ENCODE data around the gene CTRB2.

Gene CTRB2

DNA sequence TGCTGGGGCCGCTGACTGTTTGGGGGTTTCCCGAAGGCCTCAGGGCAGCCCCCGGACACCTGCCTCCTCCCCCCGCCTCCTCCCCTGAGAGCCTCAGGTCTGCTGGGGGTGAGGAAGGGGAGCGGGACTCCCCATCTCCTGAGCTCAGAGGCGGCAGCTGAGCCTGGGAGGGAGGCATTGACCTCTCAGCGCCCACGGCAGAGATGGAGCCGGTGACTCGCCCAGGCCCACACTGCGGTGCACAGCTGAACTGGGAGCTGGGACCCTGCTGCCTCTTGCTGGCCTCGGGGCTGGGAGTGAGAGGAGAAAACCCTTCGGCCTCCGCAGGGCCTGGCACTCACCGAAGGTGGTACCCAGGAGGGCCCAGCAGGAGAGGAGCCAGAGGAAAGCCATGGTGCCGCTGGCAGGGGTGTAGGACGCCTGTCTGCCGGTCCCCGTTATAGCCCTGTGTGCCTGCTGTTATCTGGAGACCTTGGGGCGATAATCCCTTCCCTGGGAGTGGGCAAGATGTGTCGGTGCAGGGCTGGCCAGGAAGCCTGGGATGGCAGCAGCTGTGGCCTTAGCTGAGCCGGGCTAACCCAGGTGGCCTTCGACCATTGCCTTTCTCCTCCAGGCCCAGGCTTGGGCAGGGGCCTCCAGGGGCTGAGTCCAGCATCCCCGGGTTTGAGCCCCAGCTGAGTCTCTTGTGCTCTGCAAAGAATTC lies at the start of gene CTRB2:
CTRB2 (minus strand) TSS at position 413 of the 703 bp plus-strand sequence; CDS start at position 393, 20 bp downstream.
- no peak for DNase-seq (ENCODE audit: low read depth)

DNA sequence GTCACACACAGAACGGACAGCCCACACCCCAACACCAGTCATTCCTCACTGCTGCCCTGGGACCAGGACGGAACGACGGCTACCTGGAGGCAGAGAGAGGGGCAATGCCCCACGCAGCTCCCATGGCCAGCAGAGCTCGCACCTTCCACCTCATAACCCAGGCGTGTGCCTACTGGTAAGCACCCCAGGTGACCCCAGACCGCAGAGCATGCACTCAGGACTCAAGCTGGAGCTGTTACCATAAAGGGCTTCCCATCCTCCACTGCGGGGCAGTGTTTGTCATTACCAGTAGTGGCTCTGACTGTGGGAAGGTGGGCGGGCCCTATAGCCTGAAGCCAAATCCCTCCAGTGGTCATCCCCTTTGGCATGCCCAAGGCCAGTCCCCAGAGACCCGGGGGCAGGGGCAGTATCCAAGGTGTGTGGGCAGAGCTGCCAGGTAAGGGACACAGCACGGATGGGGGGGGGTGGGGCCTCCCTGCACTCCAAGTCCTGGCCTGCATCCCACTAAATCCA lies 49.2 kb upstream of the CTRB2 start:
- no peak for DNase-seq (ENCODE audit: low read depth)

DNA sequence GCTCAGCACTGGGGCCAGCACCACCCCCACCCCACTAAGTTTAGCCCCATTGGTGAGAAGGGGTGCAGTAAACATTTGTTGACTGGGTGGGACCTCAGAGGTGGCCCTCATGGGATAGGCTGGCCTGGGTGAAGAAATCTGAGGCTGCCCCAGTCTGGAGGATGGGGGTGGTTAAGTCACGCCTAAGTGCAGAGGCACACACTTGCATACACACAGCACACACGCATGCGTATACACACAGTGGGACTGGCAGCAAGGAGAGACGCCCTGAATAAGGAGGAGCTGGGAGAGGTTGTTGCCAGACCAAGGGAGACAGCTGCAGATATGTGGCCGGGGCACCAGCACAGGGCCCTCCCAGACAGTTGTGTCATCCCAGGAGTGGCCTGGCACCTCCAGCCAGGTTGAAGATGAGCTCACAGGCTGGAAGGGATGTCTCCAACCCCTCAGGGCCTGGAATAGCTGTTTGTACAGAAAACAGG lies 47.4 kb upstream of the CTRB2 start:
- no peak for DNase-seq (ENCODE audit: low read depth)

DNA sequence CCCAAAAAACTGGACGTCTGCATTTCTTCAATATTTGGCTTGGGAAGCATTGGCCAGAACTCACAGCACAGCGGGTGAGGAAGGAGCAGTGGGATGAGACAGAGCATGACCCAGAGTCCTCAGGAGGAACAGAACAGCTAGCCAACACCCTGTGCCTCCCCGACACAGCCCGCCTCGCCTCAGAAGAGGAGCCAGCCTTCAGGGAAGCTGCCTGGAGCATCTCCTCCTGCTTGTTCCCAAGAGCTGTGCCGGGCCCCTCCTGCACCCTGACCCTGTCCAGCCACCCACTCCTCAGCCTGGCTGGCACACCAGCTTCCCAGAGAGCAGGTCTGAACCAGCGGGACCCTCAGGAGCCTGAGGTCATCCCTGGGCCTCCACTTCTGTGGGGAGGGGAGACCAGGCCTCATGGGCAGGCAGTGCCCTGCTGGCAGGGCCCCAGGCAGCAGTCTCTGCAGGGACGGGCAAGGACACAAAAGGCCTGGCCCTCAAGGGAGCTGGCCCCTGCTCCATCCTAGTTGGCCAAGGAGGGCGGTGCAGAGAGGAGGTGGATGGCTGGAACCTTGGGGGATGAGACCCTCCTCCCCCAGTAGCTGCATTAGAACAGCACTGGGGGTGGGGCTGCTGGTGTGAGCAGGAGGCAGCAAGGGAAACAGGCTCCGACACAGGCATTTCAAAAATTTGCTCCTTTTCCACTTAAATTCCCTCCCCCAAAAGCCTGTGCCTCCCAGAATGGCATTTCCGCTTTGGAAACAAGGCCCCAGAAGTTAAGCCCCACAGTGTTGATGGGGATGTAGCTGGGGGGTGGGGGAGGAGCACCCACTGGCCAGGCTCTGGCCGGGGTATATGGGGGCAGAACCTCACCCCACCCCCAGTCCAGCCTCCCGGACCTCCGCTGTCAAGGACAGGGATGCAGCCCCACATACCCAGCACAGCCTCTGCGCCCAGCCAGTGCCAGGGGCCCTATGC lies 46.3 kb upstream of the CTRB2 start:
- DNase-seq (ENCODE audit: low read depth), result no peak

DNA sequence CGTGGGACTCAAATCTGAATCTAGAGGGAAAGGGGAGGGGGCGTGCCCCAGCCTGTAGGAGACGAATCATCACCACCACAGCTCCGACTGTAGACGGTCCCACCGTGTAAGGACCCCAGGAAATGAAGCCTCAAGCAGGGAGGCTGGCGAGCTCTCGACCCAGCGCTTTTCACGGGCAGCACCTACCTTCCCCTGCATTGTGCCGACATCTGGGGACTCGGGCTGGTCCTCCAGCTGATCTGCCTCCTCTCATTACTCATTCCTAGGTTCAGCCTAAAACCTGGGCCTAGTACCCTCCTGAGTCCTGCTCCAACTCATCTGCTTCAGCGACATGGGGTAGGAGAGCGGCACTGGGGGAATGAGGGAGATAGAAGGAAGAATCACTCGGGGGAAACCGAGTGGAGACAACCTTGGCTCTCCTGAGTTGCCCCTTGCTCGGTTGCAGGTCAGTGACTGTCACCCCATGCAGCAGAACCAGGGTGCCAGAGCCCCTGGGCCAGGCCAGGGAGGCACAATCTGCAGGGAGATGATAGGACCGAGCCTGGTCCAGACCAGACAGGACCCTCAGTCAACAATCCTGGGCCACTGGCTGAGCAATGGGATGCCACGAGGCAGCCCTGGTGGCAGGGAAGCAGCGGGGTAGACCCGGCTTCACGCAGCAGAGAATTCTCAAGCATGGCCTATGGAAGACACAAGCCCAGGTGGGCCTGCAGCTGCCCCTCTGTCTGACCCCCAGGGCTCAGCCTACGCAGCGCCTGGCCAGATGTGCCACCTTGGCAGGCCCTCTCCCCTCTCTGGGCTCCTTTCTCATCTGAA lies 45.3 kb upstream of the CTRB2 start:
- DNase-seq (ENCODE audit: low read depth), result no peak

DNA sequence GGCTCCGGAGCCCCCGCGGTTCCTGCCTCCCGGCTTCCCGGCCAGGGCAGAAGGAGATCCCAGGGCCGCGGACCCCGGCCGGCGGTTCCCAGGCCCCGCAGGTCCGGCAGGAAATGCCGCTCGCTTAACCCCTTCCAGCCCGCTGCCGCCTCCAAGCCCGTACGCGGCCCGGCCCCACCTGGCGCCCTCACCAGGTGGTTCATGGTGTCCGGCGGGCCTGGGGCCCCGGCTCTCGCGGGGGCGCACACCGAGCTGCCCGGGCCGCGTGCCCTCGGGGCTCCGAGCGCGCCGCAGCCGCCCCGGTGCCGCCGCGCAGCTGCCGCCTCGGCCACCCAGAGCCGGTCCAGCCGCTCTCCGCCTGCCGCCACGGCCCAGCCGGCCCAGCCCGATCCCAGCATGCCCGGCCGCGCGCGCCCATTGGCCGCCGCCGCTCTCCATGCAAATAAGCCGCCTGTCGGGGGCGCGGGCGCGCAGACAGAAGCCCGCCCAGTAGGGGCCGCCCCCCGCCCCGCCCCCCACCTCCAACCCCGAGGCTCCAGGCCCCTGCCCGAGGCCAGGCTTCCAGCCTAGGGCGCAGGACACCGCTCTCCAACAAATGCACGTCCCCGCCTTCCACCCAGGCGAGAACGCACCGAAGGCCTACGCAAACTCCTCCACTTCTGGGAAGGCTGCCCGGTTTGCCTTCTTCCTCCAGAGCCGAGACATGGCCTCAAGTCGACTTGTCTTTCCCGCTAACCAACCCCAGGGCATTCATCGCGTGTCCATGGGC lies 44.5 kb upstream of the CTRB2 start, which contains the start of gene BCAR1:
BCAR1 (minus strand) TSS at position 345 of the 769 bp plus-strand sequence; CDS start at position 203, 142 bp downstream.
- DNase-seq (ENCODE audit: low read depth), result no peak

- DNase-seq (ENCODE audit: low read depth), result no peak
Measured at GRCh38 chr16:75250809-75251279, 43.9 kb upstream of the CTRB2 start.

DNA sequence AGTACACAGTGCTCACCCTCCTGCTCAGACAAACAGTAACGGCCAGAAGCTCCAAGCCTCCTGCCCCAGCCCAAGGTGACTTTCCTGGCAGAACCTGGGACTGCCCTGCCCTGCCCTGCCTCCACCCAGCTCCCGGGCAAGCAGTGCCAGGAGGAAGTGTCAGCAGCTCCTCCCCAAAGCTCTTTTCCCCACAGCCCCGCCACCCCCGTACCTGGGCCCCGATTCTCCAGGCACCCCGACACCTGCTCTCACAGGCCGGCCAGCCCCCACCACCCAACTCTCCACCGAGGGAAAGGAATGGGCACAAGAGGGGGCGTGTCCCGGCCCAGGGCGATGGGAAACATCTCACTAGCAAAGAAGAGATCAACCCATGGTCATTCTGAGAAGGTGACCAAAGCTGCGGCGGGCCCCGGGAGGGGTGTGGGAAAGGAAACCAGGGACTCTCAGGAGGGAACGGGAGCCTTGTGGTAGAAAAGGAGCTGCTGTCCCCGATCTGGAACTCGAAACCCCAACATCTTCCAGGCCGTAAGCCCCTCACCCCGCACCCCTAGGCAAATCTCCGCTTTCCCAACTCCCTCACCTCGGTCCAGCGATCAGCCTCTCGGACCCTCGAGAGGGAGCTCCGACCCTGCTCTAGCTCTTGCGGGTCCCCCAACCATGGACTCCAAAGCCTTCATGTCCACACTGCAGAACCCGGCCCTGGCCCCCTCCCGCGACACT lies 43.3 kb upstream of the CTRB2 start:
- no peak for DNase-seq (ENCODE audit: low read depth)

DNA sequence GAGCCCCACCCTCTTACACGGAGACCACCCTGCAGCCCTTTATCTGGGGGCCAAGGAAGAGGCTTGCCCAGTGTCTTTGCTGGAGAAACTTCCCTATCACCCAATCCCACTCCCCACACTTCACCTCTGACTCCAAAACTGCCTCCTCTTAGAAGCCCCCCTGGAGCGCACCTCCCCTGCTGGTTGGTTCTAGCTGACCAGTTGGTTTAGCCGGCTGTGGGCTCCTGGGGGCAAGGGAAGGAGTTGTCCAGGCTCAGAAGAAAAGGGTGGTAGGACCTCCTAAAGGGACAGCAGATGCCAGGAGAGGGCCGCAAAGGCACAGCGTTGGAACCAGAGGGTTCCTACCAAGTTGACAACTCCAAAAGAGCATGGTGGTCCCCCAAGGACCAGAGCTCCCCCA lies 42.5 kb upstream of the CTRB2 start:
- no peak for DNase-seq (ENCODE audit: low read depth)

- no peak for DNase-seq (ENCODE audit: low read depth)
Measured at GRCh38 chr16:75248536-75249380, 41.8 kb upstream of the CTRB2 start.

DNA sequence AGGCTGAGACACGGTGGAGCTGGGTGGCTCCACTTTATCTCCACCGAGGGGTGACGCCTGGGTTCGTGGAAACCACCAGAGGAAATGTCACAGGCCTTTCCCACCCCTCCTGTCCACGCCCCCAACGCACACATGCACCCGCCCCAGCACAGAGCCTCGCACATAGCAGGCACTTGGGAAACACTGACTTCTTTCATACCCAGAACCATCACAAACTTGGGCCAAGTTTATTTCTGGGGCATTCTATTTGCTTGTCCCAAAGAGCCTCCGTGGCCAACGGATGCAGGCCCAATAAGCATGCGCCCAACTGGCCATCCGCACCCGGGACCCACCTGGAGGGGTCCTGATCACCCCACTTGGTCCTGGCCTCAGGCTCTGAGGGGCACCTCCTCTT lies 41.2 kb upstream of the CTRB2 start:
- no peak for DNase-seq (ENCODE audit: low read depth)

- no peak for DNase-seq (ENCODE audit: low read depth)
Measured at GRCh38 chr16:75247249-75247648, 40.3 kb upstream of the CTRB2 start.

DNA sequence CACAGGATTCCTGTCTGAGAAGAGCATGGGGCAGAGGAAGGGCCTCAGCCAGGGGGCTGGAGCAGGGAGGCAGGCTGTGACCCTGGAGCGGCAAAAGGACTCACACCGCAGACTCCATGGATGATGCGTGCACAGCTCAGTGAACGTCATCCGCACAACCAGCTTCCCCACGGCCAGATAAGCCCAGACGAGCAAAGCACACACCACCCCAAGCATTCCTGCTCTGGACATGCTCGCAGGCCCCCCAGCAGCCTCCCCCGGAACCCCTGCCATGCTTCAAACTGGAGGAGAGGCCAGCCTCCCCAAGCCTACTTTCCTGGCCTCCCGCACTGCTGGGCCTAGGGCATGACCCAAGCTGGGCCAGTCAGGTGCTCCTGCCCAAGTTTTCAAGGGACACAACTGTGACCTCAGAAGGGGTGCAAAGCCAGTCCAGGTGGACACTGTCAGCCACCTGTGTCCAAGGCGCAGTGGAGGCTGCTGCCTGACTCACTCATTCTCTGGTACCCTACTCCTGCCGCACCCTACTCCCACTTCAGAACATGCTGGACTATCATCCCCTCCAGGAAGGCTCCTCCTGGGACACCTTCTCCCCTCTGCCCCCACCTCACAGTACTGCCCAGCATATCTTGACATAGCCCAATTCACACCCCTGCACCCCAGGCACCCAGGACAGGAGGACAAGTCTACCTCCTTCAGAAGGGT lies 39.7 kb upstream of the CTRB2 start:
- DNase-seq (ENCODE audit: low read depth), result no peak

GRCh38 chr16:75244844-75245758 lies 38.1 kb upstream of the CTRB2 start:
- DNase-seq (ENCODE audit: low read depth), result no peak

GRCh38 chr16:75244225-75244809 lies 37.4 kb upstream of the CTRB2 start:
- no peak for DNase-seq (ENCODE audit: low read depth)

- no peak for DNase-seq (ENCODE audit: low read depth)
Measured at GRCh38 chr16:75243667-75244224, 36.8 kb upstream of the CTRB2 start.

Measured in stimulated activated CD8-positive, alpha-beta memory T cell treated with anti-CD3 and anti-CD28 coated beads, Interleukin-7, amount 100 ng/mL, for 24 hours (primary cell).